Stimulated activated naive B cell treated with anti-CD40 and anti-IgM and Interleukin-4, amounts not matched to agents 10 μg/mL and 1 μg/mL and 100 μg/mL, for 72 hours (primary cell): ENCODE results near the gene ZNF35.

Experiments
- ATAC-seq, 2 donors: fragments of 150-1000 bp; cut with Tn5 transposase; replicated peaks; 2 replicates each; pipeline ENCODE4 v1.10.0; 2021; ENCODE audit warnings: moderate library complexity in 1 of 2
- DNase-seq: peaks from one replicate; pipeline ENCODE4 v3.0.0; 2021
- H3K27ac Mint-ChIP-seq: one replicate; pipeline ENCODE4 v1.8.0; 2022; ENCODE audit warnings: mild to moderate bottlenecking, mixed read lengths
- H3K27me3 Mint-ChIP-seq, 2 donors: one replicate each; pipeline ENCODE4 v1.8.0; 2022; ENCODE audit warnings: mixed read lengths in 2 of 2
- H3K36me3 Mint-ChIP-seq, 2 donors: one replicate each; pipeline ENCODE4 v1.8.0; 2022; ENCODE audit warnings: mixed read lengths in 2 of 2, mild to moderate bottlenecking in 1 of 2
- H3K4me1 Mint-ChIP-seq, 2 donors: one replicate each; pipeline ENCODE4 v1.8.0; 2022; ENCODE audit warnings: mixed read lengths in 2 of 2, mild to moderate bottlenecking in 1 of 2
- H3K4me3 Mint-ChIP-seq, 2 donors: one replicate each; pipeline ENCODE4 v1.8.0; 2022; ENCODE audit warnings: mild to moderate bottlenecking in 2 of 2, mixed read lengths in 2 of 2, moderate library complexity in 1 of 2
- H3K9me3 Mint-ChIP-seq, 2 donors: one replicate each; pipeline ENCODE4 v1.8.0; 2022; ENCODE audit warnings: mixed read lengths in 2 of 2, mild to moderate bottlenecking in 1 of 2

The ZNF35 gene

DNA sequence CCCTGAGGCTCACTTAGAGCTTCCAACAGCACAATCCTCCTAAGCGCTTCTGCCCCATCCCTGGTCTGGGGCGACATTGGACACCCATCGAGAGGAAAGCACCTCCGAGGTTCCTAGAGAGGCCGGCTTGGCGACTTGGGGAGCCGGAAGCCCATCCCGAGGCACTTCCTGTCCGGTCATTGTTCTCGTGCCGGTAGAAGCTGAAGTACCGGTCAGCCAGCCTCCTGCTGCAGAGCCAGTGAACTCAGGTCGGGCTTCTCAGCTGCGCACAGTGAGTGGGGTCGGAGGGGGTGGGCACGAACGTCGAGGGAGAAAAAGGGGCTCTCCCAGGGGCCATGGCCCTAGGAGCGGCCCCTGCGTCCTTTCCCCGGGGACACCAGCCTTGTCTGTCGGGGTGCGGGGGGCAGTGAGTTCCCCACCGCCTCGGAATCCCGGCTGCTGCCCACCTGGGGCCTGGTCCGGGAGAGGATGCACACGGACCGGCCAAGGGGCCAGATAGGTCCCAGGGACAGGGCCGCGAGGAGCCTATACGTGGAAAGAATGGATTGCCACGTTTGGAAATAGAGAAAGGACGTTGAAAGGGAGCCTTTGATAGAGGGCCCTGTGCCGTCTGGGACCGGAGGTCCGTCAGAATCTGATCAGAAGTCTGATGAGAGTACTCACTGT is at the start of gene ZNF35:
TSS of gene ZNF35 (plus strand) at position 169 of the 666 bp plus-strand sequence. CDS start 2,336 bp downstream, outside the sequence.
- peaks cover 3 to 4% of the 10 kb centered on the region in 2 donors for H3K9me3 Mint-ChIP-seq
- peaks cover 30 to 43% of the 10 kb centered on the region in 2 donors for H3K36me3 Mint-ChIP-seq
- peak; percentile 69 for DNase-seq
- H3K27ac Mint-ChIP-seq: peak within 1 kb of the TSS; percentile 93
- no peaks in the 10 kb centered on the region for H3K27me3 Mint-ChIP-seq
- peak within 1 kb of the TSS; percentile 93 to 94 for H3K4me3 Mint-ChIP-seq
- ATAC-seq: peak; percentile 99
- H3K4me1 Mint-ChIP-seq: peaks cover 10 to 13% of the 10 kb centered on the region in 2 donors

DNA sequence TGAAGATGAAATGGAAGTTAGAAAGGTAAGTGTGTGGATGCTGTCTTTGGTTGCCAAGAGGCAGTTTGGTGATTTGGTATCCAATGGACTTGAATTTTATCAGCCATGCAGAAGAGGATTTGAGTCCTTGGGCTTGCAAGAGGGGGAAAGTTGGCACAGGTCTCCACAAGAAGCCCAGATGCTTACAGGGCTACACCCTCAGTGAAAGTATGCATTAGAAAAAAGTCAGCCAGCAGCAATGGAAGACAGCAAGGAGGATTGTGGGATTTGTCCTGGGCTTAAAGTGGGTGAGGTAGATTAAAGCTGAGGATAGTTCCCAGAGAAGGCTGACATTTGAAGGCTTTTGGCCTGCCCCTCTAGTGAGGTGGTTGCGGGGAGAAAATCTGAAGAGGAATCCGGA is 46.8 kb upstream of the ZNF35 start:
- H3K4me3 Mint-ChIP-seq: no peak overlapping the region
- no peaks in the 10 kb centered on the region for H3K4me1 Mint-ChIP-seq
- no peak overlapping the region for H3K27ac Mint-ChIP-seq
- no peaks in the 10 kb centered on the region for H3K27me3 Mint-ChIP-seq
- peaks cover 14 to 46% of the 10 kb centered on the region in 2 donors for H3K36me3 Mint-ChIP-seq
- DNase-seq (no peak), ATAC-seq (no peak)
- H3K9me3 Mint-ChIP-seq: peaks cover 6 to 12% of the 10 kb centered on the region in 2 donors

DNA sequence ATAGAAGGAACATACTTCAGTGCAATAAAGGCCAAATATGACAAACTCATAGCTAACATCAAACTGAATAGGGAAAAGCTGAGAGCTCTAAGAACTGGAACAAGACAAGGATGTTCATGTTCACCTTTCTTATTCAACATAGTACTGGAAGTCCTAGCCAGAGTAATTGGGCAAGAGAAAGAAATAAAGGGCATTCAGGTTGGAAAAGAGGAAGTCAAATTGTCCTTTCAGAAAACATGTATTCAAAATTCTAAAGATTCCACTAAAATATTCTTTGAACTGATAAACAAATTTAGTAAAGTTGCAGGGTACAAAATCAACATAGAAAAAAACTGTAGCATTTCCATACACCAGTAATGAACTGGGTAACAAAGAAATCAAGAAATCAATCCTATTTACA is 35.9 kb upstream of the ZNF35 start:
- H3K4me3 Mint-ChIP-seq: no peak overlapping the region
- H3K4me1 Mint-ChIP-seq: peaks cover 0 to 7% of the 10 kb centered on the region in 2 donors
- no peak for ATAC-seq
- H3K27me3 Mint-ChIP-seq: no peaks in the 10 kb centered on the region
- H3K27ac Mint-ChIP-seq: no peak overlapping the region
- no peak for DNase-seq
- peaks cover 0 to 4% of the 10 kb centered on the region in 2 donors for H3K9me3 Mint-ChIP-seq
- peaks cover 6 to 16% of the 10 kb centered on the region in 2 donors for H3K36me3 Mint-ChIP-seq

DNA sequence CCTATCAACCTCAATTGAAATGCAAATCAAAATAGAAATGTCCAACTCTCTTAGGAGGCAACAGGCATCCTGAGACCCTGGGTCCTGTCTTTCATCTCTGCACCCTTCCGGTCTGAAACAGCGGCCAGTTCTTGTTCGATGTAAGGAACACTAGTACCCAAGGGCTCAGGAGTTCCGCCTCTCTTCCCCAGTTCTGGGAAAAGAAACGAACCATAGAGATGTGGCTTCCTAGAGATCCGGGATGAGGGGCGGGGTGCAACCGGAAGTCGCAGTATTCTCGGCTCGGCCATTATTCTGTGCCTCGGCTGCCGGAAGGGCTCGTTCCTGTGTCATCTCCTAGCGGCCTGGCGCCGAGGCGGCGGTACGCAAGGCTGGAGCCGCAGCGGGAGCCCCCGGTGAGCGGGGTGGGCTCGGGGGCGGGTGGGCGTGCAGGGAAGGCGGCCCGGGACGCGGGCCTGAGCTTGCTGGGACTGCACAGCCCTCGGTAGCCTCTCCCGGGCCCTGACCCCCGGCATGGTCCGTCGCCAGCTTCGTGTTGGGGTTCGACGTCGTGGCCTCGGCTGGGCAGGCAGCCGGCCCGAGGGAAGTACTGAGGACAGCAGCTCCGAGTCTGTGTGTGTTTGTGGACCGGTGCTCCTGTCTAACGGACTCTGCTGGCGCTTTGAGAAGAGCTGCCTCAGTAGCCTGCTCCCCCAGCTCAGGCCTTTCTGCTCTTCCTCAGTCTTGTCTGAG is 23.6 kb upstream of the ZNF35 start, which contains the start of gene ZNF197:
TSS of gene ZNF197 (plus strand) at position 288 of the 732 bp plus-strand sequence. CDS start 4,119 bp downstream, outside the sequence.
- H3K9me3 Mint-ChIP-seq: no peaks in the 10 kb centered on the region
- peak within 1 kb of the TSS; percentile 85 for H3K27ac Mint-ChIP-seq
- peak; percentile 97 for ATAC-seq
- DNase-seq: peak; percentile 61
- H3K4me3 Mint-ChIP-seq: peak within 1 kb of the TSS; percentile 85 to 93
- no peaks in the 10 kb centered on the region for H3K27me3 Mint-ChIP-seq
- peaks cover 0 to 10% of the 10 kb centered on the region in 2 donors for H3K4me1 Mint-ChIP-seq
- peaks cover 14% of the 10 kb centered on the region in 2 donors for H3K36me3 Mint-ChIP-seq

DNA sequence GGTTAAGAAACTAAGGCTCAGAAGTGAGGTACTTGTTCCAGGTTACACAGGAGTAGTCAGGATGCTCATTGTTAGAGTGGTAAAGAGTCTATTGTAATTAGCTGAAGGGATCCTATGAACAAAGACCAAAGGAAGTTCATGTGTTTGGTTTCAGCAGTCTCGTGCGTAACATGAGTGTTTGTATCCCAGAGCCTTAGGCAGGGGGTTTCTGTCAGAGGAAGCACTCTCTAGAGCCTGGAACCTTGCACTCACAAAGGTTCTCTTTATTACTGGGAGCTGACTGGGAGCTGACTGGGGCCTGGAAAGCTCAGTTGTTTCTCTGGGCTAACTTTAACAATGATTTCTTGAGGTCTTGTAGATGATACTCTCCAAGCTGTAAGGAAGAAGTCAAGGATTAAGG is 19.8 kb upstream of the ZNF35 start:
- no peaks in the 10 kb centered on the region for H3K9me3 Mint-ChIP-seq
- ATAC-seq (no peak), DNase-seq (no peak)
- no peak overlapping the region for H3K4me3 Mint-ChIP-seq
- no peak overlapping the region for H3K27ac Mint-ChIP-seq
- H3K27me3 Mint-ChIP-seq: no peaks in the 10 kb centered on the region
- H3K36me3 Mint-ChIP-seq: peaks cover 23 to 37% of the 10 kb centered on the region in 2 donors
- H3K4me1 Mint-ChIP-seq: peaks cover 5 to 15% of the 10 kb centered on the region in 2 donors

DNA sequence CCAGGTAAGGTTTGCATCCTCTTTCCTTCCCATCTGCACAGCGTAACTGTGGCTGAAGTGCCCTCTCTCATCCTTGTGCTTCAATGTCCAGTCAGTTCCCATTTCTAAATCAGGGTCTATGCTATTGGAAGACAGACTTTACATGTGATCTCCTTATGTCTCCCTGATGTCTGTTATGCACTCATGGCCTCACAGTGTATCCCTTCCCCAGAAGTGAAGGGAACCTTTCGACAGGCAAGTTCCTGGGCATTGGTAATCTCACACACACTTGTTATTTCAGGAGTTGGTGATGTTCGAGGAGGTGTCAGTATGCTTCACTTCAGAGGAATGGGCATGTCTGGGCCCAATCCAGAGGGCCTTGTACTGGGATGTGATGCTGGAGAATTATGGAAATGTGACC is 16.3 kb upstream of the ZNF35 start:
- no peak overlapping the region for H3K27ac Mint-ChIP-seq

DNA sequence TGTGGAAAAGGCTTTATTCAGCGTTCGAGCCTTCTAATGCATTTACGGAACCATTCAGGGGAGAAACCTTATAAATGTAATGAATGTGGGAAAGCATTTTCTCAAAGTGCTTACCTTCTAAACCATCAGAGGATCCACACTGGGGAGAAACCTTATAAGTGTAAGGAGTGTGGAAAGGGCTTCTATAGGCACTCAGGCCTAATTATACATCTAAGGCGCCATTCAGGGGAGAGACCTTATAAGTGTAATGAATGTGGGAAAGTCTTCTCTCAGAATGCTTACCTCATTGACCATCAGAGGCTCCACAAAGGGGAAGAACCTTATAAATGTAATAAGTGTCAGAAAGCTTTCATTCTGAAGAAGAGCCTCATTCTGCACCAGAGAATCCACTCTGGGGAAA is 6.2 kb upstream of the ZNF35 start:
- Mint-ChIP-seq H3K9me3 (peaks cover 27 to 39% of the 10 kb centered on the region in 2 donors), H3K4me1 (peaks cover 3 to 5% of the 10 kb centered on the region in 2 donors), H3K4me3 (no peak overlapping the region), H3K36me3 (peaks cover 49 to 72% of the 10 kb centered on the region in 2 donors), H3K27ac (no peak overlapping the region), H3K27me3 (no peaks in the 10 kb centered on the region)
- ATAC-seq: no peak
- no peak for DNase-seq

More for the DNA sequence above, 16.3 kb upstream of the ZNF35 start:
- H3K36me3 Mint-ChIP-seq: peaks cover 38 to 57% of the 10 kb centered on the region in 2 donors
- H3K4me1 Mint-ChIP-seq: peaks cover 5 to 12% of the 10 kb centered on the region in 2 donors
- no peaks in the 10 kb centered on the region for H3K27me3 Mint-ChIP-seq
- DNase-seq (no peak), ATAC-seq (no peak)
- H3K4me3 Mint-ChIP-seq: no peak overlapping the region
- H3K9me3 Mint-ChIP-seq: peaks cover 6% of the 10 kb centered on the region in 2 donors

DNA sequence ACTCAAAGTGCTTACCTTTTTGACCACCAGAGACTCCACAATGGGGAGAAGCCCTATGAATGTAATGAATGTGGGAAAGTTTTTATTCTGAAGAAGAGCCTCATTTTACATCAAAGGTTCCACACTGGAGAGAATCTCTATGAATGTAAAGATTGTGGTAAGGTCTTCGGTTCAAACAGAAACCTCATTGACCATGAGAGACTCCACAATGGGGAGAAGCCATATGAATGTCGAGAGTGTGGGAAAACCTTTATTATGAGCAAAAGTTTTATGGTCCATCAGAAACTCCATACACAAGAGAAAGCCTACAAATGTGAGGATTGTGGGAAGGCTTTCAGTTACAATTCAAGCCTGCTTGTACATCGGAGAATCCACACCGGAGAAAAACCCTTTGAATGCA is 5.5 kb upstream of the ZNF35 start:
- no peak for ATAC-seq
- H3K27me3 Mint-ChIP-seq: no peaks in the 10 kb centered on the region
- peaks cover 7 to 10% of the 10 kb centered on the region in 2 donors for H3K4me1 Mint-ChIP-seq
- no peak overlapping the region for H3K4me3 Mint-ChIP-seq
- peaks cover 24 to 35% of the 10 kb centered on the region in 2 donors for H3K9me3 Mint-ChIP-seq
- H3K36me3 Mint-ChIP-seq: peaks cover 43 to 66% of the 10 kb centered on the region in 2 donors
- DNase-seq: no peak
- peak overlapping the region; percentile 31 for H3K27ac Mint-ChIP-seq

DNA sequence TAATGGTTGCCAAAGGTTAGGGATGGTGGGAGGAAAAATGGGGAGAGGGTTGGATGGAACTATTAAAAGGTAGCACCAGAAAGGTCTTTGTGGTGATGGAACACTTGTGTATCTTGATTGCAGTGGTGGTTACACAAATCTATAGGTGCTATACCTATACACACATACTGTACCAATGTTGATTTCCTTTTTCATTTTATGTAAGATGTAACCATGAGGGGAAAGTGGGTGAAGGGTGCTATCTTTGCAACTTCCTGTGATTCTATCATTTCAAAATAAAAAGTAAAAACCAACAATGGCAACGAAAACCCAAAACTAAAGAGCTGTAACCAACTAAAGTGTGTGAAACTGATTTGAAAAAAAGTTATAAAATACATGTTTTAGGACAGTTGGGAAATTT is 761 bp upstream of the ZNF35 start:
- peaks cover 31 to 43% of the 10 kb centered on the region in 2 donors for H3K36me3 Mint-ChIP-seq
- peaks cover 9 to 10% of the 10 kb centered on the region in 2 donors for H3K9me3 Mint-ChIP-seq
- ATAC-seq: no peak
- H3K4me1 Mint-ChIP-seq: peaks cover 10 to 13% of the 10 kb centered on the region in 2 donors
- H3K4me3 Mint-ChIP-seq: peak overlapping the region; percentile 93 to 94
- DNase-seq: no peak
- H3K27ac Mint-ChIP-seq: no peak overlapping the region
- no peaks in the 10 kb centered on the region for H3K27me3 Mint-ChIP-seq

DNA sequence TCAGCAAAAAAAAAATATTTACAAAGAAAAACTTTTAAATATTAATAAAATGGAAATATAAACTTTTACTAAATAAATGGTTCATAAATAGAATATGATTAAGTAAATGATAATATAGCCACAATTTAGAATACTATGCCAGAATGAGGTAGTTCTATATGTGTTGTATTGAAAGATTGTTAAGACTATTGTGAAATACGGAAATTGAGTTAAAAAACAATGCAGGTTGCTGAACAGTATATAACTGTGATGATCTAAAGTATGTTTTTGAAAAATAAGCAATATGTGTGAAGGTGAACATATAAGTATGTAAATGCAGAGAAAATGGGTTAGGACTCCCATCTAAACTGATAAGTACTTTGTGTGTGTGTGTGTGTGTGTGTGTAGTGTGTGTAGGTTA is 1.2 kb downstream of the ZNF35 start:
- ATAC-seq: no peak
- DNase-seq: no peak
- peaks cover 10 to 13% of the 10 kb centered on the region in 2 donors for H3K4me1 Mint-ChIP-seq
- H3K36me3 Mint-ChIP-seq: peaks cover 37 to 49% of the 10 kb centered on the region in 2 donors
- H3K9me3 Mint-ChIP-seq: peaks cover 8% of the 10 kb centered on the region in 2 donors
- no peak overlapping the region for H3K27ac Mint-ChIP-seq
- no peaks in the 10 kb centered on the region for H3K27me3 Mint-ChIP-seq
- no peak overlapping the region for H3K4me3 Mint-ChIP-seq

DNA sequence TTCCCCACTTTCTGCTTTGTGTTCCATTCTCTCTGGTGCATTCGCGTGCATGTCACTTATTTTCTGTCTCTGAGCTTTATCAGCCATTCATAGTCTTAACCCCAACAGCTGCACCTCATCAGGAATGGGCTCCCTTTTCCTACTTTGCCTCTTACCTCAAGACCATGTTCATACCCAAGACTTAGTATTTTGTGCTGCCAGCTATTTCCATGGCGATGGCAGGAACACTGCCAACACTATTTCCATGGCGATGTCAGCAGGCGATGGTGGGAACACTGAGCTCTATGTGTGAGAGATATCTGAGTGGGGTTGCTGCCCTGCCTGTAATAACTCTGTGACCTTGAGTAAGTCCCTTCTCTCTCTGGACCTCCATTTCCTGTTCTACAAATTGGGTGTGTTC is 5.5 kb downstream of the ZNF35 start:
- Mint-ChIP-seq H3K27ac (no peak overlapping the region), H3K27me3 (no peaks in the 10 kb centered on the region), H3K4me3 (no peak overlapping the region), H3K4me1 (peaks cover 0 to 7% of the 10 kb centered on the region in 2 donors), H3K36me3 (peaks cover 66 to 71% of the 10 kb centered on the region in 2 donors), H3K9me3 (peaks cover 18 to 27% of the 10 kb centered on the region in 2 donors)
- no peak for DNase-seq
- no peak for ATAC-seq

DNA sequence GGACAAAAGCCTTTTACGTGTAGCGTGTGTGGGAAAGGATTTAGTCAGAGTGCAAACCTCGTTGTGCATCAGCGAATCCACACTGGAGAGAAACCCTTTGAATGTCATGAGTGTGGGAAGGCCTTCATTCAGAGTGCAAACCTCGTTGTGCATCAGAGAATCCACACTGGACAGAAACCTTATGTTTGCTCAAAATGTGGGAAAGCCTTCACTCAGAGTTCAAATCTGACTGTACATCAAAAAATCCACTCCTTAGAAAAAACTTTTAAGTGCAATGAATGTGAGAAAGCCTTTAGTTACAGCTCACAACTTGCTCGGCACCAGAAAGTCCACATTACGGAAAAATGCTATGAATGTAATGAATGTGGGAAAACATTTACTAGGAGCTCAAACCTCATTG is 10.5 kb downstream of the ZNF35 start:
- no peak overlapping the region for H3K27ac Mint-ChIP-seq
- peaks cover 0 to 3% of the 10 kb centered on the region in 2 donors for H3K4me1 Mint-ChIP-seq
- H3K9me3 Mint-ChIP-seq: peaks cover 23 to 29% of the 10 kb centered on the region in 2 donors
- no peaks in the 10 kb centered on the region for H3K27me3 Mint-ChIP-seq
- DNase-seq (no peak), ATAC-seq (no peak)
- no peak overlapping the region for H3K4me3 Mint-ChIP-seq
- peaks cover 61 to 83% of the 10 kb centered on the region in 2 donors for H3K36me3 Mint-ChIP-seq

DNA sequence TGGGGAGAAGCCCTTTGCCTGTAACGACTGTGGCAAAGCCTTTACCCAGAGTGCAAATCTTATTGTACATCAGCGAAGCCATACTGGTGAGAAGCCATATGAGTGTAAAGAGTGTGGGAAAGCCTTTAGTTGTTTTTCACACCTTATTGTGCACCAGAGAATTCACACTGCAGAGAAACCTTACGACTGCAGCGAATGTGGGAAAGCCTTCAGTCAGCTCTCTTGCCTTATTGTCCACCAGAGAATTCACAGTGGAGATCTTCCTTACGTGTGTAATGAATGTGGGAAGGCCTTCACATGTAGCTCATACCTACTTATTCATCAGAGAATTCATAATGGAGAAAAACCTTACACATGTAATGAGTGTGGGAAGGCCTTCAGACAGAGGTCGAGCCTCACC is 10.9 kb downstream of the ZNF35 start:
- Mint-ChIP-seq H3K27me3 (no peaks in the 10 kb centered on the region), H3K4me1 (peaks cover 0 to 3% of the 10 kb centered on the region in 2 donors), H3K27ac (no peak overlapping the region), H3K4me3 (no peak overlapping the region), H3K9me3 (peaks cover 22 to 26% of the 10 kb centered on the region in 2 donors), H3K36me3 (peaks cover 61 to 82% of the 10 kb centered on the region in 2 donors)
- DNase-seq: no peak
- ATAC-seq: no peak

DNA sequence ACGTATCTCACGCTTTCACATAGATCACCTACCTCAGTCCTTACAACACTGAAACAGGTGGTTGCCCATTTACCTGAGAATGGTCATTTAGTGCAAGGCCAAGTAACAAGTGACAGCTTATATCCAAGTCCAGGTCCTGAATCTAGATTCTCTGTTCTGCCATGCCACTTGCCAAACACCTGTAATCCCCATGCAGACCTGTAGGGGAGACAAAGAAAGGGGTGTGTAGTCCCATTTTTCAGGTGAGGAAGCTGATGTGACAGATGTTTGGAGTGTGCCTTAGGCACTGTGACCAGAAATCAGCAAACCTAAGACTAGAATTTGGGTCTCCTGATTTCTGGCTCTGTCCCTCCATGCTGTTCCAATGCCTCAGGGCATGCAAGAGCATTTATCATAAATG is 12.7 kb downstream of the ZNF35 start:
- ATAC-seq: no peak
- no peak for DNase-seq
- Mint-ChIP-seq H3K4me3 (no peak overlapping the region), H3K9me3 (peaks cover 26 to 28% of the 10 kb centered on the region in 2 donors), H3K27me3 (no peaks in the 10 kb centered on the region), H3K27ac (no peak overlapping the region), H3K36me3 (peaks cover 65 to 87% of the 10 kb centered on the region in 2 donors), H3K4me1 (peaks cover 0 to 3% of the 10 kb centered on the region in 2 donors)
